K562 (cell line): Measurements from ENCODE around the gene ATP13A2. TPM values are rescaled to one million over a fixed set of nuclear protein-coding genes. Genes with fewer than 3 reads are reported as not detected.
A peak's percentile ranks its signal among the peaks of the same experiment; 100 is the strongest.

Source experiments
- ATAC-seq: fragments of 200-7000 bp; cut with Tn5 transposase; 3 replicates; pipeline ENCODE4 v1.9.1; 2020; ENCODE audit warnings: moderate library complexity
- BruUV-seq: library from RNA; stranded (reverse); fragments of 400-500 nt; replicated peaks from 2 replicates; lab custom pipeline; 2021; lab: Mats Ljungman, UMichigan
- CTCF ChIA-PET: fragments of 300-600 bp; formaldehyde crosslinking; extraction: SDS; loops from one replicate; lab custom pipeline; 2021; ENCODE audit warnings: low intra/inter-chr PET ratio; lab: Yijun Ruan, JAX
- POLR2A ChIA-PET: fragments of 300-600, 350-650 bp; sonication (Branson Sonifier 250); formaldehyde crosslinking; extraction: SDS; loops from one replicate; lab custom pipeline; 2021; ENCODE audit warnings: antibody characterized with exemption, inconsistent platforms; lab: Yijun Ruan, JAX
- DNase-seq, 4 experiments: peaks; one replicate each; pipeline versions ENCODE4 v3.0.0 to v3.0.0-alpha.2; 2011 to 2018; ENCODE audit warnings: low spot score in 3 of 4, mixed read lengths in 3 of 4; ENCODE audit errors: extremely low read depth in 1 of 4
- FAIRE-seq: peaks from 2 replicates; lab custom pipeline; 2011; peaks lifted over from hg19 to GRCh38; lab: Jason Lieb, UNC
- H2AFZ ChIP-seq: 2 replicates; pipeline ENCODE4 v1.6.0; 2011; ENCODE audit warnings: low read depth, low read length, control low read depth, inconsistent platforms
- H3K27ac ChIP-seq: fragments of 200-600 bp; 3 replicates; pipeline ENCODE4 v1.8.0; 2011; ENCODE audit warnings: low read depth, mild to moderate bottlenecking, control low read depth, inconsistent platforms, low read length, moderate library complexity, mixed read lengths; ENCODE audit errors: extremely low read depth
- H3K27me3 ChIP-seq, 2 experiments: fragments of 300-600 bp in 1 of 2; 2 replicates in 1 of 2; 3 replicates in 1 of 2; pipeline versions ENCODE4 v1.6.0 to v1.8.0; 2011; ENCODE audit warnings: inconsistent platforms in 2 of 2, low read length in 2 of 2, mild to moderate bottlenecking in 1 of 2, mixed read lengths in 1 of 2, moderate library complexity in 1 of 2; ENCODE audit not compliant: control insufficient read depth in 2 of 2, insufficient read depth in 2 of 2
- H3K36me3 ChIP-seq: fragments of 300-600 bp; 3 replicates; pipeline ENCODE4 v1.8.0; 2011; ENCODE audit warnings: mild to moderate bottlenecking, low read length, inconsistent platforms; ENCODE audit not compliant: control insufficient read depth, insufficient read depth
- H3K4me1 ChIP-seq, 2 experiments: fragments of 200-600 bp in 1 of 2; replicated peaks in 1 of 2; 2 replicates in 1 of 2; 3 replicates in 1 of 2; pipeline versions ENCODE4 v1.5.1 to v1.8.0; 2011; ENCODE audit warnings: inconsistent platforms in 2 of 2, low read length in 2 of 2, mild to moderate bottlenecking in 1 of 2, mixed read lengths in 1 of 2, moderate library complexity in 1 of 2; ENCODE audit not compliant: control insufficient read depth in 2 of 2, insufficient read depth in 2 of 2
- H3K4me2 ChIP-seq: 2 replicates; pipeline ENCODE4 v1.6.1; 2011; ENCODE audit warnings: low read length, control low read depth, inconsistent platforms, mixed read lengths; ENCODE audit not compliant: insufficient read depth
- H3K4me3 ChIP-seq: fragments of 200-600 bp; sonication (generic), shearing (Covaris generic); 2 replicates; pipeline ENCODE4 v1.5.1; 2016; ENCODE audit warnings: control low read depth, inconsistent platforms
- H3K79me2 ChIP-seq: fragments of 200-600 bp; 3 replicates; pipeline ENCODE4 v1.8.0; 2011; ENCODE audit warnings: low read length, inconsistent platforms; ENCODE audit not compliant: control insufficient read depth, insufficient read depth
- H3K9ac ChIP-seq, 2 experiments: 2 replicates each; pipeline versions ENCODE4 v1.6.0 to v1.6.1; 2011; ENCODE audit warnings: low read depth in 2 of 2, low read length in 2 of 2, control low read depth in 1 of 2, inconsistent platforms in 1 of 2, mild to moderate bottlenecking in 1 of 2, mixed read lengths in 1 of 2; ENCODE audit not compliant: insufficient read depth in 1 of 2
- H3K9me1 ChIP-seq: one replicate; pipeline ENCODE4 v1.6.0; 2011; ENCODE audit warnings: inconsistent platforms, mild to moderate bottlenecking, low read length, moderate library complexity; ENCODE audit not compliant: control insufficient read depth, insufficient read depth
- H3K9me3 ChIP-seq: replicated peaks from 2 replicates; pipeline ENCODE4 v1.5.1; 2011; ENCODE audit warnings: low read depth, low read length, inconsistent platforms; ENCODE audit not compliant: control insufficient read depth, insufficient read depth
- H4K20me1 ChIP-seq: replicated peaks from 2 replicates; pipeline ENCODE4 v1.6.1; 2011; ENCODE audit warnings: low read length, inconsistent platforms, mixed read lengths; ENCODE audit not compliant: control insufficient read depth, insufficient read depth
- CBX3 ChIP-seq, 2 experiments: IDR thresholded peaks; 1 replicate in 1 of 2; 2 replicates in 1 of 2; pipeline ENCODE4 v1.6.1; 2012; ENCODE audit warnings: inconsistent platforms in 2 of 2, low read length in 2 of 2, borderline replicate concordance in 1 of 2, control low read depth in 1 of 2
- CHCHD3 ChIP-seq: fragments of 250-450 bp; sonication (Bioruptor Pico); IDR thresholded peaks from 2 replicates; pipeline ENCODE4 v2.1.2; 2022; ENCODE audit warnings: mild to moderate bottlenecking
- FUS ChIP-seq: fragments of 200-400 bp; formaldehyde crosslinking; optimal IDR thresholded peaks from 2 replicates; pipeline ENCODE3; 2017; ENCODE audit warnings: low read depth, low read length
- GTF2F1 ChIP-seq: IDR thresholded peaks from 2 replicates; pipeline ENCODE4 v1.6.1; 2011; ENCODE audit warnings: low read depth, low read length, improper control_type of control experiment
- HDGF ChIP-seq: fragments of 450-650 bp; IDR thresholded peaks from 2 replicates; pipeline ENCODE4 v1.6.1; 2016
- SETDB1 ChIP-seq: IDR thresholded peaks from one replicate; pipeline ENCODE4 v1.6.1; 2012; ENCODE audit warnings: low read length, control low read depth, inconsistent platforms
- SMARCE1 ChIP-seq: fragments of 450-650 bp; IDR thresholded peaks from 2 replicates; pipeline ENCODE4 v1.7.1; 2016; ENCODE audit warnings: mild to moderate bottlenecking
- ZFP36 ChIP-seq: fragments of 150-350 bp; IDR thresholded peaks from 2 replicates; pipeline ENCODE4 v1.6.1; 2018; ENCODE audit warnings: low read length, low read depth; ENCODE audit not compliant: partially characterized antibody
- WGBS: fragments of 100-300 bp; shearing (Covaris generic); methylation state at CpG from one replicate; pipeline ENCODE4 v1.1.6; 2016; ENCODE audit warnings: low coverage, mixed read lengths; ENCODE audit not compliant: insufficient coverage; ENCODE audit errors: missing lambda C conversion rate; 5-methylcytosine and 5-hydroxymethylcytosine counted together
- in situ Hi-C: fragments of 300-500 bp; cut with MboI; formaldehyde crosslinking; loops from 4 replicates; pipeline ENCODE4 v1.15.0; 2018; ENCODE audit warnings: inconsistent platforms, mixed read lengths
- intact Hi-C: fragments of 100-400 bp; cut with micrococcal nuclease; formaldehyde crosslinking; loops from 2 replicates; pipeline ENCODE4 v1.14.2; 2022
- polyA plus RNA-seq, 8 experiments: library from polyadenylated mRNA; depleted of rRNA in 4 of 8; stranded (reverse) in 5 of 8; unstranded in 3 of 8; fragments of >200 nt; fragmentation: Nextera tagmentation in 2 of 8; fragmentation: Illumina TruSeq in 1 of 8; extraction: Ambion mirVana in 2 of 8; extraction: Trizol in 1 of 8; gene quantifications; 2 replicates each; pipeline versions ENCODE4 v1.2.1 to v1.2.3, GENCODE V29; 2011 to 2014; ENCODE audit warnings: inconsistent platforms in 1 of 8, missing spikeins in 1 of 8
- total RNA-seq, 7 experiments: library from RNA; depleted of rRNA in 6 of 7; stranded (reverse); fragments of >200 nt in 6 of 7; fragmentation: Illumina TruSeq in 2 of 7; extraction: Trizol in 2 of 7; gene quantifications; 2 replicates each; pipeline versions ENCODE4 v1.2.1 to v1.2.3, GENCODE V29; 2011 to 2021; ENCODE audit warnings: low replicate concordance in 1 of 7
- TF ChIP-seq, protein P1 (sequence below), 3 experiments: fragments of 200-800 bp in 1 of 3; fragments of 250-450 bp in 1 of 3; fragments of 450-650 bp in 1 of 3; sonication (Bioruptor Pico) in 1 of 3; sonication (Bioruptor generic) in 1 of 3; formaldehyde crosslinking in 1 of 3; IDR thresholded peaks; 2 replicates each; pipeline versions ENCODE4 v1.6.1 to v1.8.0; 2016 to 2022; ENCODE audit warnings: mild to moderate bottlenecking in 2 of 3, missing genetic modification characterization in 2 of 3, missing compliant biosample characterization in 1 of 3, moderate library complexity in 1 of 3
- TF ChIP-seq, protein P2 (sequence below): fragments of 450-650 bp; IDR thresholded peaks from 2 replicates; pipeline ENCODE4 v1.6.1; 2016; ENCODE audit warnings: missing biosample characterization, missing genetic modification characterization
- TF ChIP-seq, protein P3 (sequence below), 2 experiments: fragments of 450-650 bp; conservative IDR thresholded peaks; 2 replicates each; pipeline ENCODE4 v1.6.1; 2017; ENCODE audit warnings: mild to moderate bottlenecking in 2 of 2, moderate library complexity in 2 of 2
- TF ChIP-seq, protein P4 (sequence below): sonication (generic); formaldehyde crosslinking; IDR thresholded peaks from 2 replicates; pipeline ENCODE4 v1.8.1; 2023; ENCODE audit warnings: mild to moderate bottlenecking, missing genetic modification reagents, moderate library complexity

The ATP13A2 gene
- total and polyA plus RNA-seq, 9 of the 15 experiments (the other 6 are each of a cell fraction or from before 2014, with no cell fraction given): 0.36 to 56.3 (median 16.3) TPM

DNA sequence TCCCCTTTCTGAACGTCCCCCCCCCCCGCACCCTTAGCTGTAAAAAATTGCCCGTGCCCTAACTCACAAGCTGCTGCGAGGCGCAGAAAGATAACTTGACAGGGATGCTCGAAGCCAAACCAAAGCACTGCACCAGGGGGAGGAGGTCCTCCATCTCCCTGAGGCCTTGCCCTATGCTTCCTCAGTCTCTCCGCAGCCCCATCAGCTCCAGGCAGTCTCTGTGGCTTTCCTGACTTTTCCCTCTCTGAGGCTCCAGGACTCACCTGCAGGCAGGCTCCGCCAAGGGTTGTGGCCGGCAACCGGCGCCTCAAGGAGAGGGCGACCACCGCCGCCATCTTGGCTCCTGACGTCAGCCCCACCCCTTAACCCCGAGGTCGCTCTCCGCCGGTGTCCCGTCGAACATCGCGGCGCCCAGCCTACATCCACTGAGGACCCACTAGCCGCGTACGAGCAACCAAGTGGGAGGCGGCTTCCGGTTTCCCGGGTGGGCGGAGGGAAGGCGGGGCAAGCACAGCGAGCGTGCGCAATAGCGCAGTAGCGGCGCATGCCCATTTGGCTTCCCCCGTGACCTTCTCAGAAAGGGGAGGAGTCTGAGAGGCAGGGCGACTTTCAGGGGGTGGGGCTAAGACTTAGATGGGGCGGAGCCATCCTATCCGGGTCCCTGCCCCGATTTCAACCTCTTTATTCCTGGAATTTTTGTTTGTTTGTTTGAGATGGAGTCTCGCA is 42.1 kb upstream of the ATP13A2 start, which contains the start of gene SDHB:
SDHB (minus strand) TSS at position 348 of the 726 bp plus-strand sequence; CDS start at position 335, 13 bp downstream.
- peak within 1 kb of the TSS; percentile 89 for H2AFZ ChIP-seq
- TF ChIP-seq HDGF: peak; percentile 82; the same call in 1 of the 2 replicates
- TF ChIP-seq SMARCE1: no peak
- TF ChIP-seq GTF2F1: no peak
- TF ChIP-seq ZFP36: no peak
- TF ChIP-seq CHCHD3 (CRISPR knock-in tag): peak; percentile 73; the same call in 1 of the 2 replicates
- TF ChIP-seq SETDB1: peak; percentile 69
- TF ChIP-seq CBX3 (IDR thresholded peaks at IDR 0.05; ENCODE audit: borderline replicate concordance in 1 of 2, low read length in 2 of 2): peak in 1 of 2 experiments; percentile 41; a peak in 1 of 3 replicates
- no peak for TF ChIP-seq FUS
- TF ChIP-seq, protein P1, sequence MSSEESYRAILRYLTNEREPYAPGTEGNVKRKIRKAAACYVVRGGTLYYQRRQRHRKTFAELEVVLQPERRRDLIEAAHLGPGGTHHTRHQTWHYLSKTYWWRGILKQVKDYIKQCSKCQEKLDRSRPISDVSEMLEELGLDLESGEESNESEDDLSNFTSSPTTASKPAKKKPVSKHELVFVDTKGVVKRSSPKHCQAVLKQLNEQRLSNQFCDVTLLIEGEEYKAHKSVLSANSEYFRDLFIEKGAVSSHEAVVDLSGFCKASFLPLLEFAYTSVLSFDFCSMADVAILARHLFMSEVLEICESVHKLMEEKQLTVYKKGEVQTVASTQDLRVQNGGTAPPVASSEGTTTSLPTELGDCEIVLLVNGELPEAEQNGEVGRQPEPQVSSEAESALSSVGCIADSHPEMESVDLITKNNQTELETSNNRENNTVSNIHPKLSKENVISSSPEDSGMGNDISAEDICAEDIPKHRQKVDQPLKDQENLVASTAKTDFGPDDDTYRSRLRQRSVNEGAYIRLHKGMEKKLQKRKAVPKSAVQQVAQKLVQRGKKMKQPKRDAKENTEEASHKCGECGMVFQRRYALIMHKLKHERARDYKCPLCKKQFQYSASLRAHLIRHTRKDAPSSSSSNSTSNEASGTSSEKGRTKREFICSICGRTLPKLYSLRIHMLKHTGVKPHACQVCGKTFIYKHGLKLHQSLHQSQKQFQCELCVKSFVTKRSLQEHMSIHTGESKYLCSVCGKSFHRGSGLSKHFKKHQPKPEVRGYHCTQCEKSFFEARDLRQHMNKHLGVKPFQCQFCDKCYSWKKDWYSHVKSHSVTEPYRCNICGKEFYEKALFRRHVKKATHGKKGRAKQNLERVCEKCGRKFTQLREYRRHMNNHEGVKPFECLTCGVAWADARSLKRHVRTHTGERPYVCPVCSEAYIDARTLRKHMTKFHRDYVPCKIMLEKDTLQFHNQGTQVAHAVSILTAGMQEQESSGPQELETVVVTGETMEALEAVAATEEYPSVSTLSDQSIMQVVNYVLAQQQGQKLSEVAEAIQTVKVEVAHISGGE (CRISPR knock-in tag; IDR thresholded peaks at IDR 0.05): peak in 2 of 3 experiments; percentile 36 to 59; a peak in 3 of 6 replicates
- TF ChIP-seq, protein P2, sequence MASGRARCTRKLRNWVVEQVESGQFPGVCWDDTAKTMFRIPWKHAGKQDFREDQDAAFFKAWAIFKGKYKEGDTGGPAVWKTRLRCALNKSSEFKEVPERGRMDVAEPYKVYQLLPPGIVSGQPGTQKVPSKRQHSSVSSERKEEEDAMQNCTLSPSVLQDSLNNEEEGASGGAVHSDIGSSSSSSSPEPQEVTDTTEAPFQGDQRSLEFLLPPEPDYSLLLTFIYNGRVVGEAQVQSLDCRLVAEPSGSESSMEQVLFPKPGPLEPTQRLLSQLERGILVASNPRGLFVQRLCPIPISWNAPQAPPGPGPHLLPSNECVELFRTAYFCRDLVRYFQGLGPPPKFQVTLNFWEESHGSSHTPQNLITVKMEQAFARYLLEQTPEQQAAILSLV: no peak
- TF ChIP-seq, protein P3, sequence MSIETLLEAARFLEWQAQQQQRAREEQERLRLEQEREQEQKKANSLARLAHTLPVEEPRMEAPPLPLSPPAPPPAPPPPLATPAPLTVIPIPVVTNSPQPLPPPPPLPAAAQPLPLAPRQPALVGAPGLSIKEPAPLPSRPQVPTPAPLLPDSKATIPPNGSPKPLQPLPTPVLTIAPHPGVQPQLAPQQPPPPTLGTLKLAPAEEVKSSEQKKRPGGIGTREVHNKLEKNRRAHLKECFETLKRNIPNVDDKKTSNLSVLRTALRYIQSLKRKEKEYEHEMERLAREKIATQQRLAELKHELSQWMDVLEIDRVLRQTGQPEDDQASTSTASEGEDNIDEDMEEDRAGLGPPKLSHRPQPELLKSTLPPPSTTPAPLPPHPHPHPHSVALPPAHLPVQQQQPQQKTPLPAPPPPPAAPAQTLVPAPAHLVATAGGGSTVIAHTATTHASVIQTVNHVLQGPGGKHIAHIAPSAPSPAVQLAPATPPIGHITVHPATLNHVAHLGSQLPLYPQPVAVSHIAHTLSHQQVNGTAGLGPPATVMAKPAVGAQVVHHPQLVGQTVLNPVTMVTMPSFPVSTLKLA (conservative IDR thresholded peaks at IDR 0.05): 0 out of 4 replicates have a peak, but pooled peaks of 1 of the 2 experiments have one; percentile 66
- TF ChIP-seq, protein P4, sequence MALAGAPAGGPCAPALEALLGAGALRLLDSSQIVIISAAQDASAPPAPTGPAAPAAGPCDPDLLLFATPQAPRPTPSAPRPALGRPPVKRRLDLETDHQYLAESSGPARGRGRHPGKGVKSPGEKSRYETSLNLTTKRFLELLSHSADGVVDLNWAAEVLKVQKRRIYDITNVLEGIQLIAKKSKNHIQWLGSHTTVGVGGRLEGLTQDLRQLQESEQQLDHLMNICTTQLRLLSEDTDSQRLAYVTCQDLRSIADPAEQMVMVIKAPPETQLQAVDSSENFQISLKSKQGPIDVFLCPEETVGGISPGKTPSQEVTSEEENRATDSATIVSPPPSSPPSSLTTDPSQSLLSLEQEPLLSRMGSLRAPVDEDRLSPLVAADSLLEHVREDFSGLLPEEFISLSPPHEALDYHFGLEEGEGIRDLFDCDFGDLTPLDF (CRISPR knock-in tag): 0 out of 2 replicates have a peak, but pooled peaks have one; percentile 45

More for the DNA sequence above, 42.1 kb upstream of the ATP13A2 start, which contains the start of gene SDHB:
- H3K4me3 ChIP-seq: peak within 1 kb of the TSS; percentile 53
- POLR2A ChIA-PET: interaction anchor here (0.6 to 1.6 kb wide), 2 partner anchors 128 to 148 kb away, joined by 3 to 4 read pairs; no protein-coding TSS in a partner anchor
- under 1% methylated on average over 44 of the region's 44 CpGs for WGBS
- peak within 1 kb of the TSS; percentile 93 for H3K4me2 ChIP-seq
- FAIRE-seq (peak; percentile 100), ATAC-seq (peak; percentile 99), DNase-seq (peak; percentile 99)
- peak within 1 kb of the TSS; percentile 85 to 95 for H3K9ac ChIP-seq
- H3K79me2 ChIP-seq: peaks cover 47% of the 10 kb centered on the region
- H3K9me3 ChIP-seq: no peaks in the 10 kb centered on the region
- peak within 1 kb of the TSS; percentile 80 for H3K27ac ChIP-seq
- intact Hi-C loops: loop anchor here (10.0 kb wide), 1 partner anchor 281 kb away; no protein-coding TSS in a partner anchor
- CTCF ChIA-PET: interaction anchor here (0.6 kb wide), 2 partner anchors 178 to 1874 kb away, joined by 3 read pairs; no protein-coding TSS in a partner anchor
- no peaks in the 10 kb centered on the region for H3K9me1 ChIP-seq
- in situ Hi-C loops: loop anchor here (5.0 kb wide), 1 partner anchor 97 kb away; no protein-coding TSS in a partner anchor
- H3K27me3 ChIP-seq: peaks cover 5 to 8% of the 10 kb centered on the region in 2 experiments; a peak in 3 of 5 replicates
- H3K4me1 ChIP-seq: peaks cover 0 to 15% of the 10 kb centered on the region in 2 experiments; a peak in 3 of 5 replicates
- peaks cover 33% of the 10 kb centered on the region for H3K36me3 ChIP-seq
- BruUV-seq: TSS peak; percentile 49
- H4K20me1 ChIP-seq: no peaks in the 10 kb centered on the region
